Stimulated activated CD4-positive, alpha-beta T cell treated with anti-CD3 and anti-CD28 coated beads, Interleukin-15, amount 100 ng/mL, for 1 hour (primary cell): ENCODE measurements around the gene CDK11B.
"Not testable (repeated sequence)": the region's sequence is repeated elsewhere in the genome, so short reads cannot be mapped to it uniquely, and the experiment has no call there.

ENCODE experiments used
- DNase-seq, 2 donors: peaks; one replicate each; pipeline ENCODE4 v3.0.0-alpha.2; 2020; ENCODE audit warnings: low read depth in 1 of 2, low spot score in 1 of 2

Gene CDK11B

GRCh38 chr1:1662830-1663560 is 4.2 kb upstream of the CDK11B start:
- DNase-seq = not testable (repeated sequence)

GRCh38 chr1:1662392-1662791 is 3.6 kb upstream of the CDK11B start:
- DNase-seq = not testable (repeated sequence)

- DNase-seq = not testable (repeated sequence)
These were observed 10.5 kb downstream of the CDK11B start for GRCh38 chr1:1648265-1648664.

- DNase-seq = not testable (repeated sequence)
These were observed 11.1 kb downstream of the CDK11B start for GRCh38 chr1:1647567-1648241.

- not testable (repeated sequence) for DNase-seq
These were observed 12.5 kb downstream of the CDK11B start for GRCh38 chr1:1646326-1646725.

GRCh38 chr1:1640711-1641461 is 17.9 kb downstream of the CDK11B start:
- not testable (repeated sequence) for DNase-seq

GRCh38 chr1:1640081-1640480 is 18.7 kb downstream of the CDK11B start:
- not testable (repeated sequence) for DNase-seq

- DNase-seq = not testable (repeated sequence)
These were observed 19.4 kb downstream of the CDK11B start for GRCh38 chr1:1639368-1639767.

- not testable (repeated sequence) for DNase-seq
These were observed 20.3 kb downstream of the CDK11B start for GRCh38 chr1:1638528-1638927.

- DNase-seq = not testable (repeated sequence)
These were observed 21.3 kb downstream of the CDK11B start for GRCh38 chr1:1637479-1637875.

- not testable (repeated sequence) for DNase-seq
These were observed 22.0 kb downstream of the CDK11B start for GRCh38 chr1:1636621-1637478.

- not testable (repeated sequence) for DNase-seq
These were observed 24.2 kb downstream of the CDK11B start for GRCh38 chr1:1634613-1635012.

- DNase-seq = not testable (repeated sequence)
These were observed 25.4 kb downstream of the CDK11B start for GRCh38 chr1:1633409-1633808.

- no peak for DNase-seq
These were observed 26.9 kb downstream of the CDK11B start, which contains the start of gene MMP23B for GRCh38 chr1:1631782-1632420. TSS of gene MMP23B (plus strand) at chr1:1632173. CDS start at chr1:1632219, 46 bp downstream.

GRCh38 chr1:1630965-1631781 is 27.6 kb downstream of the CDK11B start:
- DNase-seq = no peak

- DNase-seq = peak; percentile 82 to 92
These were observed 28.4 kb downstream of the CDK11B start for GRCh38 chr1:1630191-1630964.

GRCh38 chr1:1629430-1630190 is 29.2 kb downstream of the CDK11B start:
- DNase-seq = peak in 1 of 2 donors; percentile 48
